ENCODE results near the gene ERCC6L2.

The ERCC6L2 gene

GRCh38 chr9:95875305-95876137, at the start of gene ERCC6L2:
Gene ERCC6L2 (plus strand): TSS chr9:95875691. CDS start chr9:95876039, 348 bp downstream.
- DNase-seq = peak; percentile 62 to 92

- DNase-seq = no peak
These were observed 49.2 kb upstream of the ERCC6L2 start for GRCh38 chr9:95826183-95826838.

GRCh38 chr9:95830768-95831167, 44.7 kb upstream of the ERCC6L2 start:
- no peak for DNase-seq

- no peak for DNase-seq
These were observed 43.7 kb upstream of the ERCC6L2 start for GRCh38 chr9:95831810-95832209.

GRCh38 chr9:95833546-95834178, 41.8 kb upstream of the ERCC6L2 start:
- no peak for DNase-seq

GRCh38 chr9:95834281-95834907, 41.1 kb upstream of the ERCC6L2 start:
- no peak for DNase-seq

- DNase-seq = no peak
These were observed 40.1 kb upstream of the ERCC6L2 start for GRCh38 chr9:95835393-95835792.

GRCh38 chr9:95836072-95836471, 39.4 kb upstream of the ERCC6L2 start:
- no peak for DNase-seq

- DNase-seq = no peak
These were observed 36.5 kb upstream of the ERCC6L2 start for GRCh38 chr9:95839012-95839411.

- DNase-seq = no peak
These were observed 35.4 kb upstream of the ERCC6L2 start for GRCh38 chr9:95840074-95840473.

GRCh38 chr9:95841377-95841776, 34.1 kb upstream of the ERCC6L2 start:
- DNase-seq = no peak

- DNase-seq = no peak
These were observed 29.7 kb upstream of the ERCC6L2 start for GRCh38 chr9:95845751-95846150.

- no peak for DNase-seq
These were observed 26.7 kb upstream of the ERCC6L2 start for GRCh38 chr9:95848764-95849163.

- no peak for DNase-seq
These were observed 23.1 kb upstream of the ERCC6L2 start for GRCh38 chr9:95852059-95853032.

- no peak for DNase-seq
These were observed 21.0 kb upstream of the ERCC6L2 start for GRCh38 chr9:95854386-95855020.

GRCh38 chr9:95855961-95856360, 19.5 kb upstream of the ERCC6L2 start:
- no peak for DNase-seq

- DNase-seq = no peak
These were observed 18.4 kb upstream of the ERCC6L2 start for GRCh38 chr9:95857124-95857523.

- DNase-seq = no peak
These were observed 17.6 kb upstream of the ERCC6L2 start for GRCh38 chr9:95857896-95858295.

GRCh38 chr9:95862343-95862742, 13.1 kb upstream of the ERCC6L2 start:
- no peak for DNase-seq

- DNase-seq = no peak
These were observed 10.5 kb upstream of the ERCC6L2 start for GRCh38 chr9:95864852-95865580.

- no peak for DNase-seq
These were observed 5.1 kb upstream of the ERCC6L2 start for GRCh38 chr9:95870352-95870751.

Data from cerebellar nuclear complex (tissue), 1 donor.